CD14-positive monocyte (primary cell): ENCODE data around the gene TMEM219. TPM values are rescaled to one million over a fixed set of nuclear protein-coding genes. Genes with fewer than 3 reads are reported as not detected.

Experiments used
- DNase-seq, 3 donors: peaks; one replicate each; pipeline ENCODE4 v3.0.0-alpha.2; 2011 to 2022
- H2AFZ ChIP-seq: 2 replicates; pipeline ENCODE4 v1.6.0; 2012; ENCODE audit warnings: mild to moderate bottlenecking, low read depth, low read length, inconsistent platforms; ENCODE audit not compliant: insufficient read depth, poor library complexity, severe bottlenecking
- H3K27ac ChIP-seq, 2 donors: 1 replicate in 1 of 2; 2 replicates in 1 of 2; pipeline ENCODE4 v1.5.1; 2012 to 2013; ENCODE audit warnings: low read length in 2 of 2, control low read depth in 1 of 2, inconsistent platforms in 1 of 2, low read depth in 1 of 2, mild to moderate bottlenecking in 1 of 2
- H3K27me3 ChIP-seq, 2 donors: one replicate each; pipeline versions ENCODE4 v1.6.0 to v1.6.1; 2011 to 2013; ENCODE audit warnings: low read length in 2 of 2; ENCODE audit not compliant: control insufficient read depth in 2 of 2, insufficient read depth in 2 of 2
- H3K36me3 ChIP-seq, 2 donors: replicated peaks in 1 of 2; 1 replicate in 1 of 2; 2 replicates in 1 of 2; pipeline versions ENCODE4 v1.5.1 to v1.6.1; 2012 to 2013; ENCODE audit warnings: low read length in 2 of 2, control low read depth in 1 of 2, inconsistent platforms in 1 of 2, mild to moderate bottlenecking in 1 of 2; ENCODE audit not compliant: insufficient read depth in 2 of 2, control insufficient read depth in 1 of 2
- H3K4me1 ChIP-seq, 2 donors: 1 replicate in 1 of 2; 2 replicates in 1 of 2; pipeline versions ENCODE4 v1.5.1 to v1.6.1; 2012 to 2013; ENCODE audit warnings: low read length in 2 of 2, control low read depth in 1 of 2, inconsistent platforms in 1 of 2, mild to moderate bottlenecking in 1 of 2, moderate library complexity in 1 of 2; ENCODE audit not compliant: insufficient read depth in 2 of 2, control insufficient read depth in 1 of 2
- H3K4me2 ChIP-seq: replicated peaks from 2 replicates; pipeline ENCODE3; 2012; ENCODE audit warnings: low read length, moderate library complexity, mild to moderate bottlenecking; ENCODE audit not compliant: poor library complexity, severe bottlenecking; ENCODE audit errors: extremely low read depth
- H3K4me3 ChIP-seq, 3 experiments: fragments of 200-600 bp in 1 of 3; sonication (generic) in 1 of 3; replicated peaks in 1 of 3; 1 replicate in 2 of 3; 2 replicates in 1 of 3; pipeline ENCODE4 v1.5.1; 2011 to 2013; ENCODE audit warnings: low read length in 3 of 3, mild to moderate bottlenecking in 3 of 3, control low read depth in 2 of 3, low read depth in 2 of 3, inconsistent platforms in 1 of 3, moderate library complexity in 1 of 3
- H3K79me2 ChIP-seq: 2 replicates; pipeline ENCODE4 v1.6.0; 2012; ENCODE audit warnings: mild to moderate bottlenecking, control low read depth, inconsistent platforms, low read length, moderate library complexity; ENCODE audit not compliant: insufficient read depth
- H3K9ac ChIP-seq: 2 replicates; pipeline ENCODE4 v1.6.0; 2017; ENCODE audit warnings: low read length, mild to moderate bottlenecking; ENCODE audit not compliant: insufficient read depth, poor library complexity, severe bottlenecking
- H3K9me3 ChIP-seq, 2 donors: replicated peaks in 1 of 2; 1 replicate in 1 of 2; 2 replicates in 1 of 2; pipeline versions ENCODE4 v1.5.1 to v1.6.1; 2012 to 2013; ENCODE audit warnings: low read length in 2 of 2, control low read depth in 1 of 2; ENCODE audit not compliant: control insufficient read depth in 1 of 2, insufficient read depth in 1 of 2
- H4K20me1 ChIP-seq: 2 replicates; pipeline ENCODE4 v1.6.0; 2012; ENCODE audit warnings: mild to moderate bottlenecking, low read length, control low read depth, moderate library complexity; ENCODE audit not compliant: insufficient read depth
- H3K27ac Mint-ChIP-seq, 7 donors: one replicate each; pipeline ENCODE4 v1.8.0; 2020; ENCODE audit warnings: mild to moderate bottlenecking in 7 of 7, mixed read lengths in 7 of 7, moderate library complexity in 6 of 7, inconsistent platforms in 2 of 7
- H3K27me3 Mint-ChIP-seq, 3 donors: one replicate each; pipeline ENCODE4 v1.8.0; 2021 to 2022; ENCODE audit warnings: low read depth in 3 of 3, mild to moderate bottlenecking in 3 of 3, mixed read lengths in 3 of 3, moderate library complexity in 3 of 3, inconsistent platforms in 1 of 3
- H3K36me3 Mint-ChIP-seq, 2 donors: one replicate each; pipeline ENCODE4 v1.8.0; 2020; ENCODE audit warnings: mixed read lengths in 2 of 2, inconsistent platforms in 1 of 2, mild to moderate bottlenecking in 1 of 2
- H3K4me1 Mint-ChIP-seq: one replicate; pipeline ENCODE4 v1.8.0; 2020; ENCODE audit warnings: mild to moderate bottlenecking, mixed read lengths
- H3K4me3 Mint-ChIP-seq, 2 donors: one replicate each; pipeline ENCODE4 v1.8.0; 2020; ENCODE audit warnings: mild to moderate bottlenecking in 2 of 2, mixed read lengths in 2 of 2, moderate library complexity in 1 of 2
- H3K9me3 Mint-ChIP-seq, 7 donors: one replicate each; pipeline ENCODE4 v1.8.0; 2020 to 2022; ENCODE audit warnings: mixed read lengths in 7 of 7, mild to moderate bottlenecking in 6 of 7, moderate library complexity in 6 of 7, inconsistent platforms in 2 of 7
- CTCF ChIP-seq: fragments of 200-600 bp; IDR thresholded peaks from one replicate; pipeline ENCODE4 v1.8.0; 2022; ENCODE audit warnings: antibody characterized with exemption, mild to moderate bottlenecking
- WGBS: methylation state at CpG from one replicate; pipeline ENCODE4 v1.1.5; 2013; ENCODE audit warnings: missing lambda C conversion rate; ENCODE audit not compliant: insufficient coverage; 5-methylcytosine and 5-hydroxymethylcytosine counted together
- intact Hi-C, 2 donors: fragments of 100-400 bp; cut with micrococcal nuclease; formaldehyde crosslinking; loops; one replicate each; pipeline versions ENCODE4 v1.15.0 to v1.15.1; 2023
- polyA plus RNA-seq, 3 donors: library from polyadenylated mRNA; depleted of rRNA in 1 of 3; unstranded in 2 of 3; stranded (reverse) in 1 of 3; fragments of 300-500 nt in 2 of 3; fragments of >200 nt in 1 of 3; fragmentation: Illumina TruSeq in 2 of 3; gene quantifications; 1 replicate in 2 of 3; 2 replicates in 1 of 3; pipeline ENCODE4 v1.2.3, GENCODE V29; 2012 to 2021

TMEM219 gene
- polyA plus RNA-seq, 3 donors: 157 to 265 (median 227) TPM

- TF ChIP-seq CTCF: no peak
- H3K9me3 ChIP-seq: no peaks in the 10 kb centered on the region
- no peak overlapping the region for H3K4me3 ChIP-seq
- H3K9me3 Mint-ChIP-seq: no peaks in the 10 kb centered on the region
- peaks cover 42% of the 10 kb centered on the region for H4K20me1 ChIP-seq
- H3K36me3 ChIP-seq: peaks cover 46 to 49% of the 10 kb centered on the region in 2 donors
- H3K4me1 ChIP-seq: peaks cover 16 to 23% of the 10 kb centered on the region in 2 donors
- no peak overlapping the region for H3K4me2 ChIP-seq
- H3K27me3 Mint-ChIP-seq: peaks cover 0 to 3% (median 0%) of the 10 kb centered on the region in 3 donors
- H2AFZ ChIP-seq: no peak overlapping the region
- no peaks in the 10 kb centered on the region for H3K27me3 ChIP-seq
- no peak for DNase-seq
- H3K36me3 Mint-ChIP-seq: peaks cover 42 to 51% of the 10 kb centered on the region in 2 donors
- H3K27ac Mint-ChIP-seq: no peak overlapping the region
- 100% methylated on average over 5 of the region's 12 CpGs for WGBS
- H3K79me2 ChIP-seq: peaks cover 36% of the 10 kb centered on the region
- H3K4me1 Mint-ChIP-seq: peaks cover 29% of the 10 kb centered on the region
- no peak overlapping the region for H3K4me3 Mint-ChIP-seq
- intact Hi-C loops: loop anchor here in 1 of 2 donors (10.0 kb wide), 1 partner anchor 58 kb away; the partner anchor contains the start of gene CDIPT
- H3K27ac ChIP-seq: no peak overlapping the region
- no peak overlapping the region for H3K9ac ChIP-seq
These were observed 38.8 kb upstream of the TMEM219 start for GRCh38 chr16:29922986-29923501.

GRCh38 chr16:29925105-29925756 lies 36.6 kb upstream of the TMEM219 start:
- Histone ChIP-seq H3K79me2 (peaks cover 36% of the 10 kb centered on the region), H3K9ac (peak overlapping the region; percentile 70), H3K4me2 (peak overlapping the region; percentile 84), H3K27ac (peak overlapping the region in 1 of 2 donors; percentile 77), H2AFZ (peak overlapping the region; percentile 94), H3K9me3 (no peaks in the 10 kb centered on the region), H3K27me3 (no peaks in the 10 kb centered on the region), H3K36me3 (peaks cover 29 to 32% of the 10 kb centered on the region in 2 donors), H3K4me3 (peak overlapping the region; percentile 77 to 94 (median 87)), H4K20me1 (peaks cover 42% of the 10 kb centered on the region), H3K4me1 (peaks cover 16 to 23% of the 10 kb centered on the region in 2 donors)
- intact Hi-C loops: loop anchor here (5.0 to 10.0 kb wide), 2 partner anchors 37 to 60 kb away; partner anchors contain the start of genes TMEM219 (in 2 of the 2) and CDIPT (in 1 of the 2)
- Mint-ChIP-seq H3K36me3 (peaks cover 31 to 34% of the 10 kb centered on the region in 2 donors), H3K4me1 (peaks cover 29% of the 10 kb centered on the region), H3K27ac (peak overlapping the region in 6 of 7 donors; percentile 63 to 88 (median 82)), H3K27me3 (peaks cover 0 to 3% (median 0%) of the 10 kb centered on the region in 3 donors), H3K9me3 (no peaks in the 10 kb centered on the region), H3K4me3 (peak overlapping the region; percentile 93 to 94)
- DNase-seq: no peak
- no peak for TF ChIP-seq CTCF
- 14% methylated on average over 9 of the region's 9 CpGs for WGBS
